Fibroblast of peridontal ligament (primary cell): Measurements from ENCODE around the gene UTF1.
"Not testable (repeated sequence)": the region's sequence is repeated elsewhere in the genome, so short reads cannot be mapped to it uniquely, and the experiment has no call there.

Source experiments
- DNase-seq: peaks from one replicate; pipeline ENCODE4 v3.0.0-alpha.2; 2010; ENCODE audit errors: extremely low read depth

UTF1 gene

DNA sequence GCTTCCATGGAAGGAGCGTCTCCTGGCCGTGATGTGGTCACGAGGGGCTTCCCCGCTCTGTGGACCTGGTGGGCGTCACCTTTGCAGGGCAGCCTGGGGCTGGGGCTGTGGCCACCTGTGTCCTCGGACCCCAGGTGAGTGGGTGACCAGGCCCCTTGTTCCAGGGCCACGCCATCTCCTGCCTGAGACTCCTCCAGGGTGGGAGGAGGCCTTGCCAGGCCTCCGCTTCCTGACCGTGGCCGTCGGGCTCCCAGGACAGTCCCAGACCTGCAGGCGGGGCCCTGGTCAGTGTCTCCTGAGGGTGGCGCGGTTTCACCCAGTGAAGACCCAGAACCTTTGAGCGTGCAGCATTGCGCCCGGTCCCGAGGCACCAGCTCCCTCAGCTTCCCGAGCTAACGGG is 20.4 kb upstream of the UTF1 start:
- DNase-seq = no peak

GRCh38 chr10:133210398-133211140 is 19.4 kb upstream of the UTF1 start:
- DNase-seq = no peak

DNA sequence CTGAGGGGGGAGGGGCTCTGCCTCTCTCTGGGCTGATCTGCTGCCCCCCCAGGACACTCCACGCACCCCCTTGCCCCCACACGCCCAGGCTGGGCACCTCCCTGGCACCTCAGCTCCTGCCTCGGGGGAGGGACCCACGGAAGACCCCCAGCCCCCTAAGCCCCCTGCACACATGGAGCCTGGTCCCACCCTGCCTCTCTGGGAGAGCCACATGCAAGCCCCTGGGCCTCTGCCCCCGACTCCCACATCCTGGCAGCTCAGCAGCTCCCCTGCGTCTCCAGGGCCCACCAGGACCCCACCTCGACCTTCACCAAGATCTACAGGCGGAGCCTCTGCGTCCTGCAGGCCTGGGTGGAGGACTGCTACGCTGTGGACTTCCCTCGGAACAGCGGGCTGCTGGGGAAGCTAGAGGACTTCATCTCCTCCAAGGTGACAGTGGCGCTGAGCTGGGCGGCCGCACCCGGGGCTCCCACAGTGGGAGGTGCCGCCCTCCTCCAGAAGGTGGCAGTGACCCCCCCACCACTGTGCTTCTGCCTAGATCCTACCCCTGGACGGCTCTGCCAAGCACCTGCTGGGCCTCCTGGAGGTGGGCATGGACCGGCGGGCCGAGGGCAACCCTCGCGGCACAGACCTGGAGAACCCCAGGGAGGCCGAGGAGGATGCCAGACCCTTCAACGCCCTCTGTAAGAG is 18.7 kb upstream of the UTF1 start:
- no peak for DNase-seq

DNA sequence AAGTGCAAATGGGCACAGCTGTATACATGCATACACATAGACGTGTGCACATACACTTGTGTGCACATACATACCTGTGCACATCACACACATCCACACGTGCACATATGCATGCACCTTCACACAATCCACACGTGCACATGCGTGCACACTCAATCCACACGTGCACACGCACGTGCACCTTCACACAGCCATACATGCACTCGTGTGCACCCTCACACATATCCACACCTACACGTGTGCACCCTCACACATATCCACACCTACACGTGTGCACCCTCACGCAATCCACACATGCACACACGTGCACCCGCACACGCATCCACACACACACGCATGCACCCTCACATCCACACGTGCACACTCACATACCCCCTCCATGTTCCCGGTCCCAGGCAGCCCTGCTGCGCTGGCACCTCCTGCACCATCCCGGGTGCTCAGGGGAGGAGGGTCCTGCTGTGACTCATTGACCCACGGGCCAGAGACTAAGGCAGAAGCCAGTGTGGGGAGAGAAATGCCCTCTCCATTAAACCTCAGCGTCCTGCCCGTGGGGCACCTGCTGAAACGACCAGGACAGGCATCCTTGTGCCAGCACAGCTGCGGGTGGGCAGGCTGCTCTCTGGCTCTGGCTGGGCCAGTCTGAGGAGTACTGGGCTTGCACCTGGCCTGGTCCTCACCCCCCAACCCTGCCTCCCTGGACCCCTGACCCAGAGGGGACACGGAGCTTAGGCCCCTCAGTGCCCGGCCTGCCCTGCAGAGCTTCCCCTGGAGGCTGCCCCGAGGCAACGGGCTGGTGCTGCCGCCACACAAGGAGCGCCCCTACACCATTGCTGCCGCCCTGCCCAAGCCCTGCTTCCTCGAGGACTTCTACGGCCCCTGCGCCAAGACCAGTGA is 17.8 kb upstream of the UTF1 start:
- DNase-seq = no peak

GRCh38 chr10:133212853-133213494 is 17.0 kb upstream of the UTF1 start:
- DNase-seq = no peak

DNA sequence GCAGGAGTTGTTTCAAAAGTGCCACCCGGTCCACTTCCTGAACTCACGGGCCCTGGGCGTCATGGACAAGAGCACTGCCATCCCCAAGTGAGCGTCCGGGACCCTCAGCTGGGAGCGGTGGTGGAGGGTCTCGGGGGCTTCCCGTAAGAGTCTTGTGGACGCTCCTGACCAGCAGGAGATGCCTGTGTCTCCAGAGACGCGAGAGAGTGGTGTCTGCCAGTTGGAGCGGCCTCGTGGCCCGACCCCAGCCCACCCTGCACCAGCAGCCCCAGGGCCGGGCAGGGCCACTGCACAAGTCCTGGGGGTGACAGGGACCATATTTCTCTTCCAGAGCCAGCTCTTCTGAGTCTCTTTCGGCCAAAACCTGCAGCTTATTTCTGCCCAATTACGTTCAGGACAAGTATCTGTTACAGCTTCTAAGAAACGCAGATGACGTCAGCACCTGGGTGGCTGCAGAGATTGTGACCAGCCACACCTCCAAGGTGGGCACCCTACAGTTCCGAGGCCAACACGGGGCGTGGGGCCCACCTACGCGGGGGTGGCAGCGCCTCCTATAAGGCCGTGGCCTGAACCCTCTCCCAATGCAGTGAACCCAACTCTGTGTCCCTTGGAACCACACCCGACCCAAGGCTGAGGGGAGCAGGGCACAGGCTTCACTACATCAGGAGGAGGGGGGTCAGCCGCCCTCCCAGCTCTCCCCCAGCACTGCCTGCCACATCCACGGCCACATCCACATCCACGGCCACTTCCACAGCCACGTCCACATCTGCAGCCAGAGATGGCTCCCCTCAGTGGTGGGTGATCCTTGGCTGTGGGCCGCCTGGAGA is 16.2 kb upstream of the UTF1 start:
- DNase-seq = no peak

GRCh38 chr10:133214468-133215410 is 15.3 kb upstream of the UTF1 start:
- DNase-seq = no peak

GRCh38 chr10:133215586-133215985 is 14.4 kb upstream of the UTF1 start:
- no peak for DNase-seq

DNA sequence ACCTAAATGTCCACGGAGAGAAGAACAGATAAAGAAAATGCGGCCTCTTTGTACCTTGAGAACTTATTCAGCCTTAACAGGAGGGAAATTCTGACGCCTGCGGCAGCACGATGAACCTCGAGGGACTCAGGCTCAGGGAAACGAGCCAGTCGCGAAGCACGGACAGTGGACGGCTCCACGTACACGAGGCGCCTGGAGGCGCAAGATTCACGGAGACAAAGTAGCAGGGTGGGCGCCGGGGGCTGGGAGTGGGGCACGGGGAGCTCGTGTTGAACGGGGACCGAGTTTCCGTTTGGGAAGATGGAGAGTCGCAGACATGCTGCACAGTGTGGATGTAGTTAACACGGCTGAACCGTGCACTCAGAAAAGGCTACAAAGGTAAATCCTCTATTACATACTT is 13.2 kb upstream of the UTF1 start:
- DNase-seq = no peak

- no peak for DNase-seq
These were observed 12.0 kb upstream of the UTF1 start for GRCh38 chr10:133217800-133218589.

GRCh38 chr10:133218891-133219290 is 11.1 kb upstream of the UTF1 start:
- no peak for DNase-seq

DNA sequence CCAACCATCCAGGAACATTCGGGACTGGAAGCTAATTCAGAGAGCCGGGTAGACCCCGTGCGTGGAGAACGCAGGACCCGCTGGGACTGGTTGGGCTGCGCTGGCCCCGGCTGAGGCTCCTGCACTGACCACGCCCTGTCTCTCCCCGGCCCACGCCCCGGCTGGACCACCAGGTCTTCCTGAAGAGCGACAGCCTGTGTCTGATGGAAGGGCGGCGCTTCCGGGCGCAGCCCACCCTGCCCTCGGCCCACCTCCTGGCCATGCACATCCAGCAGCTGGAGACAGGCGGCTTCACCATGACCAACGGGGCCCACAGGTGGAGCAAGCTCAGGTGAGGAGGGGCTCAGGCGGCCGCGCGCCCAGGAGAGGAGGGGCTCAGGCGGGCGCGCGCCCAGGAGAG is 10.2 kb upstream of the UTF1 start:
- DNase-seq = no peak

- no peak for DNase-seq
These were observed 8.7 kb upstream of the UTF1 start for GRCh38 chr10:133221331-133221730.

DNA sequence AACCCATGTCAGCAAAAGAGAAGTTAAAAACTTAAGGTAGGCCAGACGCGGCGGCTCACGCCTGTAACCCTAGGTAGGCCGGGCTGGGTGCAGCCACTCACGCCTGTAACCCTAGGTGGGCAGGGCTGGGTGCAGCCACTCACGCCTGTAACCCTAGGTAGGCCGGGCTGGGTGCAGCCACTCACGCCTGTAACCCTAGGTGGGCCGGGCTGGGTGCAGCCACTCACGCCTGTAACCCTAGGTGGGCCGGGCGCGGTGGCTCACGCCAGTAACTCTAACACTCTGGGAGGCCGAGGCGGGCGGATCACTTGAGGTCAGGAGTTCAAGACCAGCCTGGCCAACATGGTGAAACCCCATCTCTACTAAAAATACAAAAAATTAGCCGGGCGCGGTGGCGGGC is 8.3 kb upstream of the UTF1 start:
- not testable (repeated sequence) for DNase-seq

- DNase-seq = no peak
These were observed 5.9 kb upstream of the UTF1 start for GRCh38 chr10:133224076-133224475.

DNA sequence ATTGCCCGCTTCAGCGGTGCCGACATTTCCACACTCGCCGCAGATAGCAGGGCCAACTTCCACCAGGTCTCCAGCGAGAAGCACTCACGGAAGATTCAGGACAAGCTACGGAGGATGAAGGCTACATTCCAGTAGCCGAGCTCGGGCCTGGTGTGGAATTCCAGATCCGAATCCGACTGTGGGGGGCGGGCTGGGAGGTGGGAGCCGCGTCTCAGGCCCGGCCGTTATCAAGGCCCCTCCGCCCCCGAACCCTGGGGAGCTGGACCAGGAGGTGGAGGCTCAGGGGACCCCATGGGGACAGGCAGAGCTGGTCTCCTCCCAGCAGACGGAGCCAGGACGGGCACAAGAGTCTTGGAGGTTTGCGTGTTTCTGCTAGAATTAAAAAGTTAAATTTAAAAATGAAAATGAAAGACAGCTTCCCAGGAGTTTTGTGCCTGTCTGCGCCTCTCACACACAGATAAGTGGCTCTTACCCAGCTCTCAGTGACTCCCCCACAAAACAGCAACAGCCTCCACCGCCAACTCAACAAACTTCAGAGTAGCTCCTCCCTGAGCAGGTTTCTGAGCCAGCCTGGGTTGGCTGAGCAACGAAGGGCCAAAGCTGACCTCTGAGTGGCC is 5.2 kb upstream of the UTF1 start:
- no peak for DNase-seq

GRCh38 chr10:133225707-133226191 is 4.3 kb upstream of the UTF1 start:
- no peak for DNase-seq

DNA sequence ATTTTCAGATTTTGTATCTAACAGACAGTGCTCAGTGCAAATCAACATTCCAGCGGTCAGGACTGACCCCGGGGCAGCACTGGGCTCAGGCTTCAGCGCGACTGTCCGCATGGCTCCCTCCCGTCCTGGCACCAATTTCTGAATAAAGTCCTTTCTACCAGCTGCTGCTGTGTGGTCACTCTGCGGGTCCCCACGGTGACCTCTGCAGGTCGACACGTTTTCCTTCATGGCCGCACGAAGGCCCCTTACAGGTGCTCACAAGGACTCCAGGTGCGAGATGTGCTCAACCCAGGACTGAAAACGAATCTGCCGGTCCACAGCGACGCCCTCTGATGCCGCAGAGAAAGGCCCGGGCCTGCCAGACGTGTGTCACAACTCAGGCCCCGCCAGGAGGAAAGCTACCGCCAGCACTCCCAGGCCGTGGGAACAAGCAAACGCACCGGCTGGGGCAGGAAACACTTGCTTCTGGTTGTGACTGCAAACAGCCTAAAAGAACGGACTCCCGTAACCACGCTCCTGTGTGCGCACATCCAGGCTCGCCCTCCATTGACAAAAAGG is 3.7 kb upstream of the UTF1 start:
- no peak for DNase-seq
